Sigmoid colon (tissue), 4 donors: ENCODE results near the gene ESRRB.

Experiments used
- CTCF ChIP-seq, 4 experiments: fragments of 450-650 bp in 3 of 4; fragments of 200-600 bp in 1 of 4; IDR thresholded peaks; one replicate each; pipeline ENCODE4 v1.5.1; 2016 to 2019; ENCODE audit warnings: antibody characterized with exemption in 4 of 4, mild to moderate bottlenecking in 3 of 4, moderate library complexity in 2 of 4
- POLR2A ChIP-seq, 2 donors: fragments of 450-650 bp; IDR thresholded peaks; one replicate each; pipeline ENCODE4 v1.6.1; 2016; ENCODE audit warnings: antibody characterized with exemption in 2 of 2, mild to moderate bottlenecking in 2 of 2, moderate library complexity in 2 of 2
- POLR2AphosphoS5 ChIP-seq, 4 donors: sonication (generic); formaldehyde crosslinking; IDR thresholded peaks; one replicate each; pipeline ENCODE4 v1.6.1; 2017; ENCODE audit warnings: antibody characterized with exemption in 4 of 4

- TF ChIP-seq CTCF (IDR thresholded peaks at IDR 0.05): no peak
- no peak for TF ChIP-seq POLR2A (IDR thresholded peaks at IDR 0.05)
- no peak for TF ChIP-seq POLR2AphosphoS5 (IDR thresholded peaks at IDR 0.05)
Measured at GRCh38 chr14:76336876-76337275, 39.1 kb upstream of the ESRRB start.
